Measurements from ENCODE around the gene GCHFR. TPM values are rescaled to one million over a fixed set of nuclear protein-coding genes. Genes with fewer than 3 reads are reported as not detected.

Gene GCHFR
- total and polyA plus RNA-seq, 2 experiments from 2014 or later: 97.2 to 213 TPM

GRCh38 chr15:40789999-40790398 is 26.1 kb downstream of the GCHFR start:
- TF ChIP-seq EZH2phosphoT487 (IDR thresholded peaks at IDR 0.05; ENCODE audit: low read depth, severe bottlenecking, unreplicated experiment) (no peak), CTCF (IDR thresholded peaks at IDR 0.05; ENCODE audit: poor library complexity) (no peak)
- Histone ChIP-seq H3K36me3 (replicated peaks; ENCODE audit: insufficient read depth, low read depth) (no peaks in the 10 kb centered on the region), H3K79me2 (peaks cover 48% of the 10 kb centered on the region), H3K27ac (no peak overlapping the region), H3K4me3 (no peak overlapping the region), H2AFZ (no peak overlapping the region), H3K4me1 (ENCODE audit: insufficient read depth) (peaks cover 22% of the 10 kb centered on the region), H3K9me3 (ENCODE audit: low read depth) (no peaks in the 10 kb centered on the region), H4K20me1 (ENCODE audit: insufficient read depth, poor library complexity, severe bottlenecking) (no peaks in the 10 kb centered on the region), H3K9me2 (replicated peaks; ENCODE audit: insufficient read depth) (no peaks in the 10 kb centered on the region), H3K27me3 (no peaks in the 10 kb centered on the region), H3K4me2 (no peak overlapping the region)
- DNase-seq (ENCODE audit: low spot score): no peak
- WGBS (ENCODE audit: low lambda C conversion rate, missing lambda C conversion rate): 94% methylated on average over 8 of the region's 8 CpGs

GRCh38 chr15:40790718-40791117 is 26.9 kb downstream of the GCHFR start:
- Histone ChIP-seq H3K4me3 (no peak overlapping the region), H3K36me3 (replicated peaks; ENCODE audit: insufficient read depth, low read depth) (no peaks in the 10 kb centered on the region), H4K20me1 (ENCODE audit: insufficient read depth, poor library complexity, severe bottlenecking) (no peaks in the 10 kb centered on the region), H3K27me3 (no peaks in the 10 kb centered on the region), H3K4me1 (ENCODE audit: insufficient read depth) (peaks cover 22% of the 10 kb centered on the region), H3K27ac (peak overlapping the region; percentile 2), H3K9me2 (replicated peaks; ENCODE audit: insufficient read depth) (no peaks in the 10 kb centered on the region), H3K9me3 (ENCODE audit: low read depth) (no peaks in the 10 kb centered on the region), H3K4me2 (no peak overlapping the region), H2AFZ (no peak overlapping the region), H3K79me2 (peaks cover 47% of the 10 kb centered on the region)
- TF ChIP-seq CTCF (IDR thresholded peaks at IDR 0.05; ENCODE audit: poor library complexity) (no peak), EZH2phosphoT487 (IDR thresholded peaks at IDR 0.05; ENCODE audit: low read depth, severe bottlenecking, unreplicated experiment) (no peak), EZH2 (IDR thresholded peaks at IDR 0.05; ENCODE audit: borderline replicate concordance) (no peak)
- DNase-seq (ENCODE audit: low spot score): no peak
- WGBS (ENCODE audit: low lambda C conversion rate, missing lambda C conversion rate): 79% methylated on average over 3 of the region's 3 CpGs

GRCh38 chr15:40792394-40792793 is 28.5 kb downstream of the GCHFR start:
- no peaks in the 10 kb centered on the region for H4K20me1 ChIP-seq (ENCODE audit: insufficient read depth, poor library complexity, severe bottlenecking)
- no peak overlapping the region for H3K27ac ChIP-seq
- no peaks in the 10 kb centered on the region for H3K9me2 ChIP-seq (replicated peaks; ENCODE audit: insufficient read depth)
- peaks cover 56% of the 10 kb centered on the region for H3K79me2 ChIP-seq
- H3K4me3 ChIP-seq: no peak overlapping the region
- DNase-seq (ENCODE audit: low spot score): no peak
- H2AFZ ChIP-seq: no peak overlapping the region
- no peak for TF ChIP-seq CTCF (IDR thresholded peaks at IDR 0.05; ENCODE audit: poor library complexity)
- no peak for TF ChIP-seq EZH2 (IDR thresholded peaks at IDR 0.05; ENCODE audit: borderline replicate concordance)
- TF ChIP-seq EZH2phosphoT487 (IDR thresholded peaks at IDR 0.05; ENCODE audit: low read depth, severe bottlenecking, unreplicated experiment): no peak
- 94% methylated on average over 3 of the region's 3 CpGs for WGBS (ENCODE audit: low lambda C conversion rate, missing lambda C conversion rate)
- no peak overlapping the region for H3K4me2 ChIP-seq
- H3K27me3 ChIP-seq: no peaks in the 10 kb centered on the region
- H3K9me3 ChIP-seq (ENCODE audit: low read depth): no peaks in the 10 kb centered on the region
- peaks cover 14% of the 10 kb centered on the region for H3K4me1 ChIP-seq (ENCODE audit: insufficient read depth)
- no peaks in the 10 kb centered on the region for H3K36me3 ChIP-seq (replicated peaks; ENCODE audit: insufficient read depth, low read depth)

All from hepatocyte (in vitro differentiated cells).